ENCODE measurements around the gene SINHCAF. TPM values are rescaled to one million over a fixed set of nuclear protein-coding genes. Genes with fewer than 3 reads are reported as not detected.

SINHCAF gene
- total RNA-seq, 2 donors from 2014 or later = 22.4 to 34.7 TPM

DNA sequence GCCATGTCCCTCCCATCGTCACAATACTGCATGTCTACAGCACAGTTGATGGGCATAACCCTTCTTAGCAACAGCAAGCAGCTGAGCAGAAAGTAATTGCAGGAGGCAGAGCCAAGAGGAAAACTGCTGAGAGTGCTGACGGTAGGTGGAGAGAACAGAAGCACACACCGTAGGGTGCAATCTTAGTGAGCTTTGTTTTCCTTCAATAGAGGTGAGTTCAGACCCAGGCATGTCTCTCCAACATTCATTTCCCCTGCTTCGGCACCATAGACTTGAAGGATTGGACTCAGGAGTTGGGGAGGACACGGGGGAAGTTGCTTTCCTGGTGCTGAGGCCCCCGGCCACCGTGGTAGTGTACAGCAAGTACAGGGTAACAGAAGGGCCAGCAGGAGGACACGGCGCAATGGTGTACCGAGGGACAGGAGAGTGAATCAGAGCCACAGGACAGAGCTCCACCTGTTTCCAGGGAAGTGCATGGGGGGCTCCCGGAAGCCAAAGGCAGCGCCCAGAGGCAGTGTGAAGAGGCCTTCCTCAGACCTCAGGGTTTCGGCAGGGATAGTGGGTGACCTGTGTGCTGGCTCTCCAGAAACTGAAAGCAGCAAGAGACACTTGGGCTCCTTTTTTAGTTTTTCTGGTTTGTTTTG lies 36.3 kb upstream of the SINHCAF start:
- no peaks in the 10 kb centered on the region for H3K4me1 ChIP-seq
- TF ChIP-seq, protein P1, sequence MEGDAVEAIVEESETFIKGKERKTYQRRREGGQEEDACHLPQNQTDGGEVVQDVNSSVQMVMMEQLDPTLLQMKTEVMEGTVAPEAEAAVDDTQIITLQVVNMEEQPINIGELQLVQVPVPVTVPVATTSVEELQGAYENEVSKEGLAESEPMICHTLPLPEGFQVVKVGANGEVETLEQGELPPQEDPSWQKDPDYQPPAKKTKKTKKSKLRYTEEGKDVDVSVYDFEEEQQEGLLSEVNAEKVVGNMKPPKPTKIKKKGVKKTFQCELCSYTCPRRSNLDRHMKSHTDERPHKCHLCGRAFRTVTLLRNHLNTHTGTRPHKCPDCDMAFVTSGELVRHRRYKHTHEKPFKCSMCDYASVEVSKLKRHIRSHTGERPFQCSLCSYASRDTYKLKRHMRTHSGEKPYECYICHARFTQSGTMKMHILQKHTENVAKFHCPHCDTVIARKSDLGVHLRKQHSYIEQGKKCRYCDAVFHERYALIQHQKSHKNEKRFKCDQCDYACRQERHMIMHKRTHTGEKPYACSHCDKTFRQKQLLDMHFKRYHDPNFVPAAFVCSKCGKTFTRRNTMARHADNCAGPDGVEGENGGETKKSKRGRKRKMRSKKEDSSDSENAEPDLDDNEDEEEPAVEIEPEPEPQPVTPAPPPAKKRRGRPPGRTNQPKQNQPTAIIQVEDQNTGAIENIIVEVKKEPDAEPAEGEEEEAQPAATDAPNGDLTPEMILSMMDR (IDR thresholded peaks at IDR 0.05) = no peak
- no peak overlapping the region for H3K27ac ChIP-seq
- no peaks in the 10 kb centered on the region for H3K9me3 ChIP-seq
- H3K27me3 ChIP-seq = no peaks in the 10 kb centered on the region
- H3K4me3 ChIP-seq = no peak overlapping the region
- no peak for DNase-seq (ENCODE audit: low spot score)
- no peaks in the 10 kb centered on the region for H3K36me3 ChIP-seq

DNA sequence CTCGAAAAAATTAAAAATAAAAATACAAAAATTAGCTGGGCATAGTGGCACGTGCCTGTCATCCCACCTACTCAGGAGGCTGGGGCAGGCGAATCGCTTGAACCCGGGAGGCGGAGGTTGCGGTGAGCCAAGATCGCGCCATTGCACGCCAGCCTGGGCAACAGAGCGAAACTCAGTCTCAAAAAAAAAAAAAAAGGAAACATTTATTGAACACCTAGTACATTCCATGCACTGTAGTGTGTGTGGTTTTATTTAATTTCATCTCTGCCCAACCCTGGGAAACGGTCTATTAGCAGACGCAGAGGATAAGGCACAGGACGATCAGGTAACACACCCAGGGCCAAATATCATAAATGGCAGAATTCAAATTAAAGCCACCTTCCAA lies 35.8 kb upstream of the SINHCAF start:
- H3K36me3 ChIP-seq = no peaks in the 10 kb centered on the region
- H3K4me1 ChIP-seq = no peaks in the 10 kb centered on the region
- TF ChIP-seq, protein P1 (IDR thresholded peaks at IDR 0.05) = no peak
- H3K4me3 ChIP-seq = no peak overlapping the region
- H3K27ac ChIP-seq = no peak overlapping the region
- no peak for DNase-seq (ENCODE audit: low spot score)
- H3K9me3 ChIP-seq = no peaks in the 10 kb centered on the region
- no peaks in the 10 kb centered on the region for H3K27me3 ChIP-seq

DNA sequence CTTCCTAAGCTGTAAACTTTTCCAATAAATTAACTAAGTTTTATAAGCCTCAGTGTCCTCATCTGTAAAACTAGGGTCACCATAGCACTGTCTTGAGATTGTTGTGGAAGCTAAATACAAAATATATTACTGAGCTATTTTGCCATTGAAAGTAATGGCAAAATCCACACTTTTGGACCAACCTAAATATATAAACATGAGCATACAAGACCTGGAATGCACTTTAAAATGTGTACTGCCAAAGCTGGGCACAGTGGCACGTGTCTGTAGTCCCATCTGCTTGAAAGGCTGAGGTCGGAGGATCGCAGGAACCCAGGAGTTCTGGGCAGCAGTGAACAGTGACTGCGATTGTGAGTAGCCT lies 29.8 kb upstream of the SINHCAF start:
- TF ChIP-seq, protein P1 (IDR thresholded peaks at IDR 0.05) = no peak
- Histone ChIP-seq H3K9me3 (no peaks in the 10 kb centered on the region), H3K4me3 (no peak overlapping the region), H3K27me3 (no peaks in the 10 kb centered on the region), H3K36me3 (no peaks in the 10 kb centered on the region), H3K4me1 (no peaks in the 10 kb centered on the region), H3K27ac (no peak overlapping the region)
- DNase-seq (ENCODE audit: low spot score) = no peak

DNA sequence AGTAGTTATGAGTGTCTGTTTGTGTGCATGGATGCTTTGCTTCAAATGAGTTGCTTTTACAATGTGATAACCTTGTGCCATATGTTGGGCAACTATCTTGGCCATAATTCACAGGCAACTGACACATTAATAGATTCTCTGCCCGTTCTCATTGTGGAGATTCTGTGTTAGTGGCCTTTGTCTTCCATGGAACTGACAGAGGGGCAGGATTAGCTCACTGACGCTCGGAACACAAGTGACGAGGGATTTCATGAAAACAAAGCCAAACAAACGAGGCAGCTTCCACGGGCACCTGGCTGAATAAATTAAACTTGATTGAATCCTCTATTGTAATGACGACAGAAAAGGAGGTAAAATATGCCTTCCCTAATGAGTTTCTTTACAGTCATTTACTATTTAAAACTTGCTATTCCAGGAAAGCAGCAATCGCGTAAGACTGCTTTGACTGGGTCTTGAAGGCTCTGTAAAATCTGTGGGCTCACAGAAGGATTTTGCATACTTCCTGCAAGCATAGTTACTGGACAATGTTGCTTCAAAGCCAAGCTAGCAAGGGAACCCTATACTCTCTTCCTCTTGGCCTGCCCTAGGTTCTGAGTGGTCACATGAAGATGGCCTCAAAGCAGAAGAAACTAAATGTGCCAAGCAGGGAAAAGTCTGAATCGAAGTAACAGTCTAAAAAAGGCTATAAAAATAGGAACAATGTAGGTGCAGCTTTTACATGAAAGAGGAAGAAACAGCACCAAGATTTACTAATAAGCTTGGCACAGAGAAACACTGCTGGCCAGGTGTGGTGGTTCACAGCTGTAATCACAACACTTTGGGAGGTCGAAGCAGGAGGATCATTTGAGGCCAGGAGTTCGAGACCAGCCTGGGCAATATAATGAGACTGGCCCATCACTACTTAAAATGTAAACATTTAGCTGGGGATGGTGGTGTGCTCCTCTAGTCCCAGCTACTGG lies 28.1 kb upstream of the SINHCAF start:
- H3K27me3 ChIP-seq = no peaks in the 10 kb centered on the region
- TF ChIP-seq, protein P1 (IDR thresholded peaks at IDR 0.05) = no peak
- DNase-seq (ENCODE audit: low spot score) = no peak
- no peak overlapping the region for H3K27ac ChIP-seq
- no peak overlapping the region for H3K4me3 ChIP-seq
- no peaks in the 10 kb centered on the region for H3K4me1 ChIP-seq
- no peaks in the 10 kb centered on the region for H3K9me3 ChIP-seq
- H3K36me3 ChIP-seq = no peaks in the 10 kb centered on the region

DNA sequence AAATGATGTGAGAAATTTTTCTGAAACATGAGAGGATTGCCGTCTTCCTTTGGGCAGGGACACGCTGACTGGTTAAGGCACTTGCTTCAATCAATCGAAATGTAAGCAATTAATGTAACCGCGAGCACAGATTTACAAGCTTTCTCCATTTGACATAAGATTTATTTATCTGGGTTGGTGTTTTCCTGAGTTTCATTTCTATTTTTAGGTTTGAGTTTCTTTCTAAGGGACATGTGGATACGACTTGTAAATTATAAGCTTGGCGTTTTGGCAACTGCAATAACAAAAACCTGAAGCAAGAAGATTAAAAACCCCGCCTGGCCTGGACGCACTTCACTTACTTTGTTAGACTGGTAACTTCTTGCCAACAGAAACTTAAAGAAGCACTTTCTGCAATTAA lies 20.3 kb upstream of the SINHCAF start:
- Histone ChIP-seq H3K27me3 (no peaks in the 10 kb centered on the region), H3K4me1 (no peaks in the 10 kb centered on the region), H3K27ac (no peak overlapping the region), H3K36me3 (no peaks in the 10 kb centered on the region), H3K9me3 (no peaks in the 10 kb centered on the region), H3K4me3 (no peak overlapping the region)
- TF ChIP-seq, protein P1 (IDR thresholded peaks at IDR 0.05) = no peak
- DNase-seq (ENCODE audit: low spot score) = no peak

Data from right atrium auricular region (tissue), 2 donors.